CD14-positive monocyte (primary cell): ENCODE measurements around the gene ESPNL. TPM values are rescaled to one million over a fixed set of nuclear protein-coding genes. Genes with fewer than 3 reads are reported as not detected.
A peak's percentile ranks its signal among the peaks of the same experiment; 100 is the strongest.
"Not testable (repeated sequence)": the region's sequence is repeated elsewhere in the genome, so short reads cannot be mapped to it uniquely, and the experiment has no call there.

ENCODE experiments used
- DNase-seq, 3 donors: peaks; one replicate each; pipeline ENCODE4 v3.0.0-alpha.2; 2011 to 2022
- H2AFZ ChIP-seq: 2 replicates; pipeline ENCODE4 v1.6.0; 2012; ENCODE audit warnings: mild to moderate bottlenecking, low read depth, low read length, inconsistent platforms; ENCODE audit not compliant: insufficient read depth, poor library complexity, severe bottlenecking
- H3K27ac ChIP-seq, 2 donors: 1 replicate in 1 of 2; 2 replicates in 1 of 2; pipeline ENCODE4 v1.5.1; 2012 to 2013; ENCODE audit warnings: low read length in 2 of 2, control low read depth in 1 of 2, inconsistent platforms in 1 of 2, low read depth in 1 of 2, mild to moderate bottlenecking in 1 of 2
- H3K27me3 ChIP-seq, 2 donors: one replicate each; pipeline versions ENCODE4 v1.6.0 to v1.6.1; 2011 to 2013; ENCODE audit warnings: low read length in 2 of 2; ENCODE audit not compliant: control insufficient read depth in 2 of 2, insufficient read depth in 2 of 2
- H3K36me3 ChIP-seq, 2 donors: replicated peaks in 1 of 2; 1 replicate in 1 of 2; 2 replicates in 1 of 2; pipeline versions ENCODE4 v1.5.1 to v1.6.1; 2012 to 2013; ENCODE audit warnings: low read length in 2 of 2, control low read depth in 1 of 2, inconsistent platforms in 1 of 2, mild to moderate bottlenecking in 1 of 2; ENCODE audit not compliant: insufficient read depth in 2 of 2, control insufficient read depth in 1 of 2
- H3K4me1 ChIP-seq, 2 donors: 1 replicate in 1 of 2; 2 replicates in 1 of 2; pipeline versions ENCODE4 v1.5.1 to v1.6.1; 2012 to 2013; ENCODE audit warnings: low read length in 2 of 2, control low read depth in 1 of 2, inconsistent platforms in 1 of 2, mild to moderate bottlenecking in 1 of 2, moderate library complexity in 1 of 2; ENCODE audit not compliant: insufficient read depth in 2 of 2, control insufficient read depth in 1 of 2
- H3K4me2 ChIP-seq: replicated peaks from 2 replicates; pipeline ENCODE3; 2012; ENCODE audit warnings: low read length, moderate library complexity, mild to moderate bottlenecking; ENCODE audit not compliant: poor library complexity, severe bottlenecking; ENCODE audit errors: extremely low read depth
- H3K4me3 ChIP-seq, 3 experiments: fragments of 200-600 bp in 1 of 3; sonication (generic) in 1 of 3; replicated peaks in 1 of 3; 1 replicate in 2 of 3; 2 replicates in 1 of 3; pipeline ENCODE4 v1.5.1; 2011 to 2013; ENCODE audit warnings: low read length in 3 of 3, mild to moderate bottlenecking in 3 of 3, control low read depth in 2 of 3, low read depth in 2 of 3, inconsistent platforms in 1 of 3, moderate library complexity in 1 of 3
- H3K79me2 ChIP-seq: 2 replicates; pipeline ENCODE4 v1.6.0; 2012; ENCODE audit warnings: mild to moderate bottlenecking, control low read depth, inconsistent platforms, low read length, moderate library complexity; ENCODE audit not compliant: insufficient read depth
- H3K9ac ChIP-seq: 2 replicates; pipeline ENCODE4 v1.6.0; 2017; ENCODE audit warnings: low read length, mild to moderate bottlenecking; ENCODE audit not compliant: insufficient read depth, poor library complexity, severe bottlenecking
- H3K9me3 ChIP-seq, 2 donors: replicated peaks in 1 of 2; 1 replicate in 1 of 2; 2 replicates in 1 of 2; pipeline versions ENCODE4 v1.5.1 to v1.6.1; 2012 to 2013; ENCODE audit warnings: low read length in 2 of 2, control low read depth in 1 of 2; ENCODE audit not compliant: control insufficient read depth in 1 of 2, insufficient read depth in 1 of 2
- H4K20me1 ChIP-seq: 2 replicates; pipeline ENCODE4 v1.6.0; 2012; ENCODE audit warnings: mild to moderate bottlenecking, low read length, control low read depth, moderate library complexity; ENCODE audit not compliant: insufficient read depth
- H3K27ac Mint-ChIP-seq, 7 donors: one replicate each; pipeline ENCODE4 v1.8.0; 2020; ENCODE audit warnings: mild to moderate bottlenecking in 7 of 7, mixed read lengths in 7 of 7, moderate library complexity in 6 of 7, inconsistent platforms in 2 of 7
- H3K27me3 Mint-ChIP-seq, 3 donors: one replicate each; pipeline ENCODE4 v1.8.0; 2021 to 2022; ENCODE audit warnings: low read depth in 3 of 3, mild to moderate bottlenecking in 3 of 3, mixed read lengths in 3 of 3, moderate library complexity in 3 of 3, inconsistent platforms in 1 of 3
- H3K36me3 Mint-ChIP-seq, 2 donors: one replicate each; pipeline ENCODE4 v1.8.0; 2020; ENCODE audit warnings: mixed read lengths in 2 of 2, inconsistent platforms in 1 of 2, mild to moderate bottlenecking in 1 of 2
- H3K4me1 Mint-ChIP-seq: one replicate; pipeline ENCODE4 v1.8.0; 2020; ENCODE audit warnings: mild to moderate bottlenecking, mixed read lengths
- H3K4me3 Mint-ChIP-seq, 2 donors: one replicate each; pipeline ENCODE4 v1.8.0; 2020; ENCODE audit warnings: mild to moderate bottlenecking in 2 of 2, mixed read lengths in 2 of 2, moderate library complexity in 1 of 2
- H3K9me3 Mint-ChIP-seq, 7 donors: one replicate each; pipeline ENCODE4 v1.8.0; 2020 to 2022; ENCODE audit warnings: mixed read lengths in 7 of 7, mild to moderate bottlenecking in 6 of 7, moderate library complexity in 6 of 7, inconsistent platforms in 2 of 7
- WGBS: methylation state at CpG from one replicate; pipeline ENCODE4 v1.1.5; 2013; ENCODE audit warnings: missing lambda C conversion rate; ENCODE audit not compliant: insufficient coverage; 5-methylcytosine and 5-hydroxymethylcytosine counted together
- intact Hi-C, 2 donors: fragments of 100-400 bp; cut with micrococcal nuclease; formaldehyde crosslinking; loops; one replicate each; pipeline versions ENCODE4 v1.15.0 to v1.15.1; 2023
- polyA plus RNA-seq, 3 donors: library from polyadenylated mRNA; depleted of rRNA in 1 of 3; unstranded in 2 of 3; stranded (reverse) in 1 of 3; fragments of 300-500 nt in 2 of 3; fragments of >200 nt in 1 of 3; fragmentation: Illumina TruSeq in 2 of 3; gene quantifications; 1 replicate in 2 of 3; 2 replicates in 1 of 3; pipeline ENCODE4 v1.2.3, GENCODE V29; 2012 to 2021
- TF ChIP-seq, protein P1 (sequence below): fragments of 200-600 bp; IDR thresholded peaks from one replicate; pipeline ENCODE4 v1.8.0; 2022; ENCODE audit warnings: antibody characterized with exemption, mild to moderate bottlenecking

The ESPNL gene
- polyA plus RNA-seq, 3 donors, result not detected

GRCh38 chr2:238170386-238171071, 70.4 kb downstream of the ESPNL start:
- Mint-ChIP-seq H3K27ac (peak overlapping the region in 5 of 7 donors; percentile 17 to 74 (median 40)), H3K4me1 (peaks cover 7% of the 10 kb centered on the region), H3K36me3 (peaks cover 73 to 83% of the 10 kb centered on the region in 2 donors), H3K9me3 (no peaks in the 10 kb centered on the region), H3K4me3 (no peak overlapping the region), H3K27me3 (peaks cover 3 to 7% (median 5%) of the 10 kb centered on the region in 3 donors)
- Histone ChIP-seq H3K9me3 (no peaks in the 10 kb centered on the region), H2AFZ (no peak overlapping the region), H3K36me3 (peaks cover 67 to 80% of the 10 kb centered on the region in 2 donors), H3K4me3 (no peak overlapping the region), H3K4me2 (no peak overlapping the region), H3K4me1 (no peaks in the 10 kb centered on the region), H3K27me3 (no peaks in the 10 kb centered on the region), H3K27ac (no peak overlapping the region), H3K79me2 (no peaks in the 10 kb centered on the region), H4K20me1 (no peaks in the 10 kb centered on the region), H3K9ac (no peak overlapping the region)
- 94% methylated on average over 6 of the region's 21 CpGs for WGBS
- DNase-seq, result no peak
- intact Hi-C loops, result no loop called here
- TF ChIP-seq, protein P1, sequence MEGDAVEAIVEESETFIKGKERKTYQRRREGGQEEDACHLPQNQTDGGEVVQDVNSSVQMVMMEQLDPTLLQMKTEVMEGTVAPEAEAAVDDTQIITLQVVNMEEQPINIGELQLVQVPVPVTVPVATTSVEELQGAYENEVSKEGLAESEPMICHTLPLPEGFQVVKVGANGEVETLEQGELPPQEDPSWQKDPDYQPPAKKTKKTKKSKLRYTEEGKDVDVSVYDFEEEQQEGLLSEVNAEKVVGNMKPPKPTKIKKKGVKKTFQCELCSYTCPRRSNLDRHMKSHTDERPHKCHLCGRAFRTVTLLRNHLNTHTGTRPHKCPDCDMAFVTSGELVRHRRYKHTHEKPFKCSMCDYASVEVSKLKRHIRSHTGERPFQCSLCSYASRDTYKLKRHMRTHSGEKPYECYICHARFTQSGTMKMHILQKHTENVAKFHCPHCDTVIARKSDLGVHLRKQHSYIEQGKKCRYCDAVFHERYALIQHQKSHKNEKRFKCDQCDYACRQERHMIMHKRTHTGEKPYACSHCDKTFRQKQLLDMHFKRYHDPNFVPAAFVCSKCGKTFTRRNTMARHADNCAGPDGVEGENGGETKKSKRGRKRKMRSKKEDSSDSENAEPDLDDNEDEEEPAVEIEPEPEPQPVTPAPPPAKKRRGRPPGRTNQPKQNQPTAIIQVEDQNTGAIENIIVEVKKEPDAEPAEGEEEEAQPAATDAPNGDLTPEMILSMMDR, result no peak

DNA sequence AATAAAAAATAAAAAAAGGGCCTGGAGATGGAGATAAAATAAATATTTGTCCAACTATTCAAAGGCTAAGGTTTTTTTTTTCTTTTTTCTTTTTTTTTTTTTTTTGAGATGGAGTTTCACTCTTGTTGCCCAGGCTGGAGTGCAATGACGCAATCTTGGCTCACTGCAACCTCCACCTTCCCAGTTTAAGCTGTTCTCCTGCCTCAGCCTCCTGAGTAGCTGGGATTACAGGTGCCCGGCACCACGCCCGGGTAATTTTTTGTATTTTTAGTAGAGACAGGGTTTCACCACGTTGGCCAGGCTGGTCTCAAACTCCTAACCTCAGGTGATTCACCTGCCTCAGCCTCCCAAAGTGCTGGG, 70.9 kb downstream of the ESPNL start:
- Mint-ChIP-seq H3K27ac (peak overlapping the region in 1 of 7 donors; percentile 56), H3K36me3 (peaks cover 77 to 88% of the 10 kb centered on the region in 2 donors)
- H3K4me3 Mint-ChIP-seq, H3K79me2 ChIP-seq, H3K27ac ChIP-seq, H3K4me1 ChIP-seq, DNase-seq, H3K4me2 ChIP-seq, H3K27me3 Mint-ChIP-seq, H3K27me3 ChIP-seq, H3K9me3 ChIP-seq, H4K20me1 ChIP-seq, H3K9ac ChIP-seq, intact Hi-C loops, H3K9me3 Mint-ChIP-seq, H2AFZ ChIP-seq, H3K4me3 ChIP-seq, H3K4me1 Mint-ChIP-seq: not testable (repeated sequence)
- peaks cover 70 to 85% of the 10 kb centered on the region in 2 donors for H3K36me3 ChIP-seq
- 100% methylated on average over 1 of the region's 5 CpGs for WGBS
